ENCODE measurements around the gene TRIM59.
A peak's percentile ranks its signal among the peaks of the same experiment; 100 is the strongest.
"Not testable (repeated sequence)": the region's sequence is repeated elsewhere in the genome, so short reads cannot be mapped to it uniquely, and the experiment has no call there.

The TRIM59 gene

DNA sequence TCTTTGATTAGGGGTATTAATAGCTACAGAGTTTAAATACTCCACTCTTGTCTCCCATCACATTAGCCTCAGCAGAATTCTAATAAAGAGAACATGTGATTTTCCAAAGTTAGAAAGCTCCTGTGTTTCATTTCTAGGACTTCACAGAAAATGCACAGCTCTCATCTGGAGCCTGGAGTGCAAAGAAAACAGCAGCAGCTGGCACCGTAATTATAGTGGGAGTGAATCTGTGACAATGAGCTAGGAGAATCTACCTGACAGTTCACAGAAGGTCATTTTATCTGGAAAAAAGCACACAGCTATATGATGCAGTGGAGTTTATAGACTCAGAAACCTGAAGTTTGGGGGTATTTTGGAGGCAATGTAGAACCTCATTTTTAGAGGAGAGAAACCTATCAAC, 5.4 kb upstream of the TRIM59 start:
- DNase-seq, result no peak

DNA sequence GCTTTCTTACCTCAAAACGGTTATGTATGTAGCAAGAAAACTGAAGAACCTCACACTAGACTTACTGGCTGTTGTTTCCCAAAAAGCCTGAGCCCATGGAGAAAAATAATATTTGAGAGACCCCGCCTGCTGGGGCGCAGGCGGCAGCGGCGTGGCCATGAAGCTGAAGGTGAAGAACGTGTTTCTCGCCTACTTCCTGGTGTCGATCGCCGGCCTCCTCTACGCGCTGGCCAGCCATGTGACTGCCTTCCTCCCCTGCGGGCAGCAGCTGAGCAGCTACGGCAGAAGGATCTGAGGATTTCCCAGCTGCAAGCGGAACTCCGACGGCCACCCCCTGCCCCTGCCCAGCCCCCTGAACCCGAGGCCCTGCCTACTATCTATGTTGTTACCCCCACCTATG, 2.7 kb upstream of the TRIM59 start:
- DNase-seq, result not testable (repeated sequence)

DNA sequence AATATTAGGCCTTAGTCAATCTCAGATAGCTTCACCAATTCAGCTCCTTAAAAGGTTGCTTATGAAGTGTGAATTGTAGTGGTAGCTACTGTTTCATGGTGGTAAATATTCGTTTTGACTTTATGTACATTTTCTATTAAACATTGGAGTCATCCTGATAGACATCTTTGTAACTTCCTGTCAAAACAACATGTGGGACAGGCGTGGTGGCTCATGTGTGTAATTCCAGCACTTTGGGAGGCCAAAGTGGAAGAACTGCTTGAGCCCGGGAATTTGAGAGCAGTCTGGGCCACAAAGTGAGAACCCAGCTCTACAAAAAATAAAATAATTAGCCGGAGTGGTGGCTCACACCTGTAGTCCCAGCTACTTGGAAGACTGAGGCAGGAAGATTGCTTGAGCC, 2.0 kb upstream of the TRIM59 start:
- no peak for DNase-seq

DNA sequence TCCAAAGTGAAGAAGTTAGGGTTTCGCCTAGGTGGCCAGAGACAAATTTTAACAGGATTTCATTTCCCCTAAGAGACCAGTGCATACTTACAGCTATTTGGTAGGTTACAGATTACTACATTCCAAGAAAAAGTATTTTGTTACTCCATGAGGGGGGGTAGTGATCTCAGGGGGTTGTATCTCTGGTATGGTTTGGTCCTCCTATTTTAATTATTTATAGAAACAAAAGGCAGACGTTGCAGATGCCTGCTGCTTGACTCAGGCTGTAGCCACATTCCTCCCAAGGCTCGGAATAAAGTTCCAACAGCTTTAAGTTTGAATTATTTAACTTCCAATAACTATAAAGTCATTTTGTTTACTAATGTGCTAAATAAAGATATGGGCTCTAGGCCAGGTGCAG, 1.3 kb upstream of the TRIM59 start:
- no peak for DNase-seq

DNA sequence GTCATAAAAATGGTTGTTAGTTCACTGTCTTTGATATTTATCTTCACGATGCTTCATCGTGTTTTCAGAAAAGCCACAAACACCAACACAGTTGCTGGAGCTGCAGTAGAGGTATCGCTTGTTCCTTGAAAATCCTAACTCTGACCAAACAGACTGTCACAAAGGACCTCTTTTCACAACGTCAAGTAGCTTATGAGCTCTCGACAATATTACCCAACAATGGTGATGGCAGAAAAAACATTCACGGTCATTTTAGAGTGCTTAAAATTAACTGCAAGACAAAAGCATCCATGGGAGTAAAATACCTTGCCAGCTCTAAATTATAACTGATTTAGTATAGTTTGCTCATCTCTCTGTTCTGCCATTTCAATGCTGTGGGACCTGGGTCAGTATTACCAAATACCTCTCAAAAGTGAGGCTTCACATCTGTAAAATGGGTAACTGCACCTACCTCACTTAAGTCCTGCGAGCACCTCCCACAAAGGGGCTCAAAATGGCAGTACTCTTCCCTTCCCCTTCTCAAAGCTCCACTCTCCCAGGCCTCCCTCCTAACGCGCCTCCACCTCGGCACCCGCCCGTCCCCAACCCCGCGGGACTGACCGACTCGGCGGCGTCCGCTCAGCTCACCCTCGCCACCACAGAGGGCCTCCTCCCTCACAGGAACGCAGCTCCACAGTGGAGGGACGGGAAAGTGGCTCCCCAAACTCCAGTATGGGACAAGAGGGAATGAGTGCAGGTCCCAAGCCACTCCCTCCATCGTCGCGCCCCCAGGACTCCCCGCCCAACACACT, 546 bp downstream of the TRIM59 start:
- no peak for DNase-seq

DNA sequence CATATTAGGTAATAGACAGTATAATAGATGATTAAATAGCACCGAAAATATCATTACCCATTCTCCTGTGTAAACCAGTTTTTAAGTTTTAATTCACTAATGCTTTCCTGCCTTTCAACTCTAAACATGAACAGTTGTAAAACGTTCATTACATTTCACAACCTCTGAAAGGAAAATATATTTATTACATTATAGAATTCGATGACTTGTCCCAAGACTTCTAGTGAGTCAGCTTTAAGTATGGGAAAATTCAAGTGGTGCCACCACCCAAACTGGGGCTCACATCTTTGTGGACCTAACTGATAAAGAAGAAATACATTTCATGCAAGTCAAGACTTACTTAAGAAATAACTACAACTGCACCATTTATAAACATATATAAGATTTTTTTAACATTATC, 2.0 kb downstream of the TRIM59 start:
- no peak for DNase-seq

DNA sequence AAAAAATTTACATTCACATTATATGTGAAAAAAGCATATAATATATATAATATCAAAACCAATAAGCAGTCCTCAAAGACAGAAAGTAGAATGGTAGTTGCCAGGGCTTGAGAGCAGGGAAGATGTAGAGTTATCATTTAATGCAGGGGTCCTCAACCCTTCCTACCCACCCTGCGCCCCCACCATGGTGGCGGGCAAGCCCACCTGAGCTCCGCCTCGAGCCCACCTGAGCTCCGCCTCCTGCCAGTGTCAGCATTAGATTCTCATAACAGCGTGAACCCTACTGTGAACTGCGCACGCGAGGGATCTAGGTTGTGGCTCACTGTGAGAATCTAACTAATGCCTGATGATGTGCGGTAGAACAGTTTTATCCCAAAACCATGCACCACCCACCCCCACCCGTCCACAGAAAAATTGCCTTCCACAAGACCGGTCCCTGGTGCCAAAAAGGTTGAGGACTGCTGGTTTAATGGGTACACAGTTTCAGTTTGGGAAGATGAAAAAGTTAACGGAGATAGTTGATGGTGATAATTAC, 3.0 kb downstream of the TRIM59 start:
- DNase-seq, result no peak

DNA sequence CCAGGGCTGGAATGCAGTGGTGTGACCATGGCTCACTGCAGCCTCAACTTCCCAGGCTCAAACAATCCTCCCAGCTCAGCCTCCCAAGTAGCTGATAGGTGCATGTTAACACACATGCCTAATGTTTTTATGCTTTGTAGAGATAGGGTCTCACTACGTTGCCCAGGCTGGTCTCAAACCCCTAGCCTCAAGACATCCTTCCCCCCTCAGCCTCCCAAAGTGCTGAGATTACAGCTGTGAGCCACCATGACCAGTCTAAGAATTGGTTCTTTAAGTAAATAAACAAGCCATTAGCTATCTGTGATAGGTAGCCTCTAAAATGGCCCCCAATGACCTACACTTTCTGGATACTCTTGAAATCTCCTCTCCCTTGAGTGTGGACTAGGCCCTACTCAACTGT, 3.7 kb downstream of the TRIM59 start:
- DNase-seq, result no peak

DNA sequence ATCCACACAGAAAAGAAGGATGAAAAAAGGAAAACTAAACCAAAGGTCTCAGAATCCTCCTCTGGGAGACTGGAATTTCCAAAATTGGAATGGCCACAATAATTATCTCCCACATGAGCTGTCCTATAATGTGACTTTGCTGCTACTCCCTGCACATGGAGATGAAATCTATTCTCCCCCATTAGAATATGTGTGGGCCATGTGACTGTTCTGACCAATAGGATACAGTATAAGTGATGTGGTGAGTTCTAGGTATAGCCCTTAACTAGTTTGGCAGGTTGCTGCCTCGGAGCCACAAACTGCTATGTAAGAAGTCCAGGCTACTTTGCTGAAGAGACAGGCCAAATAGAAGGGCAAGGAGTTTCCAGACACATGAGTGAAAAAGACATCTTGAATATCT, 5.2 kb downstream of the TRIM59 start:
- no peak for DNase-seq

DNA sequence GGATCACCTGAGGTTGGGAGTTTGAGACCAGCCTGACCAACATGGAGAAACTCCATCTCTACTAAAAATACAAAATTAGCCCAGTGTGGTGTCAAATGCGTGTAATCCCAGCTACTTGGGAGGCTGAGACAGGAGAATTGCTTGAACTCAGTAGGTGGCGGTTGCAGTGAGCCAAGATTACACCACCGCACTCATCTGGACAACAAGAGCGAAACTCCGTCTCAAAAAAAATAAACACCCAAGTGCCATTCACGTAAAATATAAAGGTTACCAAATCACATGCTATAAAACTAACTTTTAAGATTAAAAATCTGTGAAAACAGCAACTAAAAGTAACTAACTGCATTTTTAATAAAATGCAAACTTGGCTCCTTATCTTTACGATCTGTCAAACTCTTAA, 8.9 kb downstream of the TRIM59 start:
- DNase-seq, result no peak

DNA sequence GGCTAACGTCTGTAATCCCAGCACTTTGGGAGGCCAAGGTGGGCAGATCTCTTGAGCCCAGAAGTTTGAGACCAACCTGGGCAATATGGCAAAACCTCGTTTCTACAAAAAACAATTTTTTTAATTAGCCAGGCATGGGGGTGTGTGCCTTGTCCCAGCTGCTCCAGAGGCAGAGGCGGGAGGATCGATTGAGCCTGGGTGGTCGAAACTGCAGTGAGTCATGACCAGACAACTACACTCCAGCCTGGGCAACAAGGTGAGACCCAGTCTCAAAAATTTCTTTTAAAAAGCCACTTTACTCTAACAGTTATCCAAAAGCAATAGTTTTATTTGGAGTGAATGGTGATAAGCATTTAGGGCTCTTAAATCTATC, 12.5 kb downstream of the TRIM59 start:
- no peak for DNase-seq

DNA sequence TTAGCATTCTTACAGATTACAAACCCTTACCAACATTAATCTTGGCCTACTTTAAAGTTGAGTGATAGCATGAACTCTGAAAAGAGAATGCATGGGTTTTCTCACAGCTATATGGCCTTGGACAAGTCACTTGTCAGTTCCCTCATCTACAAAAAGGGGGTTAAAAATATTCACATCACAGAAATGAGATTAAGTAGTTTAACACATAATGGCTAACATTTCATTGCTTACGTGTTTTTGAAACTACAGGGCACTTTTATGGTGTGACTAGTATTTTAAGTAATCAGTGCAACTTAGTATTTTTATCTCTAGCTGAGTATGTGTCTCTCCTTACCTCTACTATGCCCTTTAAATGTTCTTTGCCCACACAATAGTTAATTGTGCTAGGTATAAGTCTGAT, 13.8 kb downstream of the TRIM59 start:
- no peak for DNase-seq

DNA sequence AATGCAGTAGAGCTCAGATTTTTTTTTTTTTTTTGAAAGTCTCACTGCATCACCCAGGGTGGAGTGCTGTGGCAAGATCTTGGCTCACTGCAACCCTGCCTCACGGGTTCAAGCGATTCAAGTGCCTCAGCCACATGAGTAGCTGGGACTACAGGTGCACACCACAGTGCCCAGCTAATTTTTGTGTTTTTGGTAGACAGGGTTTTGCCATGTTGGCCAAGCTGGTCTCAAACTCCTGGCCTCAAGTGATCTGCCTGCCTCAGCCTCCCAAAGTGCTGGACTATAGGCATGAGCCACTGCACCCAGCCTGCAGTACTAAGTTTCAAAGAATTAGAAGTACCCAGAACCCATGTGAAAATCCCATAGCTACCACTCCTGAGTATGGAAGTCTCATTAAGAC, 14.5 kb downstream of the TRIM59 start:
- DNase-seq, result no peak

DNA sequence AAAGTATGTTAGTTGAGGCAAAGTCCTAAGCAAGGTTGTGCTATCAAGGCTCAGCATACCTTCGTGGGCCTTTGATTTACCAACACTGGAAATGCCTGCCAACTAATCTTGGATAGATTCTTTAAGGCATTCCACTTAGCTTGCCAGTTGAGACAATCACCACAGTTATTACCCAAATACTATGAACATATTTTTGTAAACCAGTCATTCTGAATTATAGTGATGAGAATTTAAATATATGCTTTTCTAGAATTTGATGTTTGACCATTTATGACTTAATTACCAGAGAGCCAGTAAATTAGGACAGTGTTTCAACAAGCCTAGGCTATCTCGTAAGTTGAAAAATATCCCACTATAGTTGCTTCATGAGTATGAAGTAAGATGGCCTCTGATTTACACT, 15.5 kb downstream of the TRIM59 start:
- DNase-seq, result no peak

DNA sequence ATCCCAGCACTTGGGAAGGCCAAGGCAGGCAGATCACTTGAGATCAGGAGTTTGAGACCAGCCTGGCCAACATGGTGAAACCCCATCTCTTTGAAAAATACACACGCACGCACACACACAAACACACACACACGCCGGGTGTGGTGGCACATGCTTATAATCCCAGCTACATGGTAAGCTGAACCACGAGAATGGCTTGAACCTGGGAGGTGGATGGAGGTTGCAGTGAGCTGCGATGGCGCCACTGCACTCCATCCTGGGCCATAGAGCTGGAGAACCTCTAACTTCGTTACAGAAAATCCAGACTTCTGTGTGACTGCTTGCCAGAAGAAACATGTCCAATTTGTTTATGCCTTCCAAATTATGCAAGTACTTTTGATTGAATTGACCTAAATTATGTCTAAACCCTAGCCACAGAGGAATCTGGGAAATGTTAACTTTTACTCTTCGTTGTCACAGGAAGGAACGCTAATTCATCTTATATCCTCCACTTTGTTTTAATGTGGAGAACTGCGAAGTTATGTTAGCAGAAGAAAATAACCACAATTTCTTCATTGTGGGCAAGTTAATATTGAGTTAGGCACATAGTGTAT, 21.7 kb downstream of the TRIM59 start:
- no peak for DNase-seq

DNA sequence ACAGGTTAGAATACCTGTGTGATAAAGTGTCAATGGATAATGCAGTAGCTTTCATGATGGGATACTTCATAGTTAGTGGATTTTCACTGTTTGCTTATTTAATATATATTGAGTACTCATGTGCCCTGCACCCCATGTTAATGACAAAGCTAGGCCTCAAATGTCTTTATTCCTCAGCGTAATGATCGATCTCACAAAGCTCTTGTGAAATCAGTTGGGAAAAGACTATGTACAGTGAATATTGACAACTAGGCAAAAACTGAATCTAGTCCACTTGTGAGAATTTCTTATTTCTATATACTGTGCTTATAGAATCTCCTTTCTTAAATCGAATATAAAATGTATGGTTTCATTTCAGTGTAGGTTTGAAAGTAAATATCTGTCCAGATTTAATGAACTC, 32.3 kb downstream of the TRIM59 start:
- no peak for DNase-seq

DNA sequence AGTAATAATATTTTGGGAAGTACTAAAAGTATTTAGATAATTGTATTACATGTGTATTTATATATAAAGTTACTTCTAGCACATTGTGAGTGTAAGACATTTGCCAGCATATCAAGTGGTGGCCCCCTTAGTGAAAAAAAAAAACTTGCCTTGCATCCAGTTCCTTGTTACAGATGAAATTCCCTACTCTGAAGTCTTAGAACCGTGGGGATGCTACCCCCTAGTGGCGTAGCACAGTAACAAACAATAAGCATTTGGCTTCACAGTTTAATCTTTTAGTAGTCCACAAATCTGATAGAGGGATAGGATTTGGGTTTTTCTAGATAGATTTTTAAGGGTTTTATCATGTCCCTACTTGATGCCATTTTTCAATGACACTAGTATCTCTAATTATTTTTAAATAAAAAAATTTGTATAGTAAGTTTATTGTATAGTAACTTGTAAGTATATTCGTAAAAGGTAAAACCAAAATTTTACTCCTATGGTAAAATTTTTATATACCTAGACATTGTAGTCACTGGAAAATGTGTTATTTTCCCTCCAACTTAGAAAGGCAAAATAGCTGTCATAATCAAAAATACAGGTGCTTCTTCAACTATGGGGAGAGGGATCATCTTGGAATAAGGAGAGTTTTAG, 35.9 kb downstream of the TRIM59 start:
- DNase-seq, result peak; percentile 54

DNA sequence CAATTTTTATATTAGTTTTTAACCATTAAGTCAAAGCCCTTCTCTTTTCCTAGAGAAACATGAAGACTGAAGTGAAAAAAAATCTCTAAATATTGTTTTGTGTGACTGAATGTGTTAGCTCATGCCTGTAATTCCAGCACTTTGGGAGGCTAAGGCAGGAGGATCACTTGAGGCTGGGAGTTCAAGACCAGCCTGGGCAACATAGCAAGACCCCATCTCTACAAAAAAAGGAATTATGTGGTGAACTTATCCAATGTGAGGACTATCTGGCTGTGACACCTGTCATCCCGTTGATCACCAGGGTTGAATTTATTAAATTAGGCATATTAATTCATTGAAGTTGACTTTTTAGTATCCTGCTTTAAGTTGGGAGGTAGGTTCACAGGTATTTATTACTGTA, 37.1 kb downstream of the TRIM59 start:
- no peak for DNase-seq

DNA sequence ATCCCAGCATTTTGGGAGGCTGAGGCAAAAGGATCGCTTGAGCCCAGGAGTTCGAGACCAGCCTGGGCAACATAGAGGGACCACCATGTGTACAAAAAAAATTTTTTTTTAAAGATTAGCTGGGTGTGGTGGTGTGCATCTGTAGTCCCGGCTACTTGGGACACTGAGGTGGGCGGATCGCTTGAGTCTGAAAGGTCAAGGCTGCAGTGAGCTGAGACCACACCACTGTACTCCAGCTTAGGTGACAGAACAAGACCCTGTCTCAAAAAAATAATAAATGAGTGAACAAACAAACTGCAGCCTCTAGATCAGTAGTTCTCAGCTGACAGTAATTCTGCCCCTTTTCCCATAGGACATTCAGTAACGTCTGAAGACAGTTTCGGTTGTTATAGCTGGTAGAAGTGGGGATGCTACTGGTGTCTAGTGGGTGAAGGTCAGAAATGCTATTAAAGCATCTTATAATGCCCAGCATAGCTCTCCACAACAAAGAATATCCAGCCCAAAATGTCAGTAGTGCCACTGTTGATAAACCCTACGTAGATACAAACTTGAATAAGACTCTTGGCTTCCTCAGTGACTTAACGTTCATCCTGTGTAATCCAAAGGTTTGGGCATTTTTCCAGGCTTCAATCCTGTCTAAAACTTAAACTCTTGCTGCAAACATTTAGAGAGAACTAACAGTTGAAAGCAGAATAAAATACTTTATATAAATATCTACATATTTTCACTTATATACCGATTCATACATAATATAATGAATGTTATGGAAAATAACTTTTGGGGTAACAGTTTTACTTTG, 39.6 kb downstream of the TRIM59 start:
- no peak for DNase-seq

DNA sequence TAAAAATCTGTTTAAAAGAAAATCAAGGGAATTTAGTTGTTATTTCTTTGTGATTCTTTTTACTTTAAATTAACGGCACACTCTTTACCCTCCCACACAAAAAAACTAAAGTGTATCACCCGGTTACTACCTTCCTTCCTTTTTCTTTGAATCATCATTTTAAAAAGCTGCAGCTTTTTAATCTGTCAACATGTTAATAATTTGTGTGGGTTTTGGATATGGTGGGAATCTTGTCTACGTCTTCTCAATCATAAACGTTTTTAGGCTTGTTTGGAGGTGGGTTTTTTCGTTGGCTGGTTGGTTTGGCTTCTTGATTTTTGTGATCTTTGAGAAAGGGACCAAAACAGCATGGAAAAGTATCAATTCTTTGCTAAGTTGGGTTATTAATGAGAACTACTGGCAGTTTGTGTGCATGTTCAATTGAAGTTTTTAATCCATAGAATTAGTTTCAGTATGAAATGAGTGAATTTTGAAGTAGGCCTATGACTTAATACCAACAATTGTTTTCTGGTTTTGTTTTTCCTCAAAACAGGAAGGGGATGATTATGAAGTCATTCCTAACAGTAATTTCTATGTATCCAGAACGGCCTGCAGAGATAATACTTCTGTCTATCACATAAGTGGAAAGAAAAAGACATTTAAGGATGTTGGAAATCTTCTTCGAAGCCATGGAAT, 45.7 kb downstream of the TRIM59 start:
- no peak for DNase-seq

DNA sequence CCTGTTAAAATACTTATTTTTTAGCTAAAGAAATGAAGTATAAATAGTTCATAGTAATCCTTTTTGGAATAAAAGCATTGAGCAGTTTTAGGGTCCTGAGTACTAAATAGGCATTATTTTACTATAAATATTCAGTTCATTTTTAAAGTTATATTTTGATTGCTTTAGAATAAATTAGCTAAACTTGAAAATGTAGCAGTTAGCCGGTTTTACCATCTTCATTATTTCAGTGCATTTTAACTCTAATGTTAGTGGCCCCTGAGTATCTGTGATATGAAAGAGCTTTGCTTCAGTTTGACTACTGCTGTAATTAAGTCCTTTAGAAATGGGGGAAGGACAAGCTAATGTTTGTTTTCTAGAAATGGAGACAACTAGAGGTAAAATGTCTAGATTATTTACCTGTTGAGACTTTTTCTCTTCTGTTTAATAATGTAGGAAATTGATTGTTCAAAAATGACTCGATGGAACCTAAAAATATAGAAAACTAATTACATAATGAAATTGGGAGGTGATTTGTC, 46.5 kb downstream of the TRIM59 start:
- DNase-seq, result no peak

DNA sequence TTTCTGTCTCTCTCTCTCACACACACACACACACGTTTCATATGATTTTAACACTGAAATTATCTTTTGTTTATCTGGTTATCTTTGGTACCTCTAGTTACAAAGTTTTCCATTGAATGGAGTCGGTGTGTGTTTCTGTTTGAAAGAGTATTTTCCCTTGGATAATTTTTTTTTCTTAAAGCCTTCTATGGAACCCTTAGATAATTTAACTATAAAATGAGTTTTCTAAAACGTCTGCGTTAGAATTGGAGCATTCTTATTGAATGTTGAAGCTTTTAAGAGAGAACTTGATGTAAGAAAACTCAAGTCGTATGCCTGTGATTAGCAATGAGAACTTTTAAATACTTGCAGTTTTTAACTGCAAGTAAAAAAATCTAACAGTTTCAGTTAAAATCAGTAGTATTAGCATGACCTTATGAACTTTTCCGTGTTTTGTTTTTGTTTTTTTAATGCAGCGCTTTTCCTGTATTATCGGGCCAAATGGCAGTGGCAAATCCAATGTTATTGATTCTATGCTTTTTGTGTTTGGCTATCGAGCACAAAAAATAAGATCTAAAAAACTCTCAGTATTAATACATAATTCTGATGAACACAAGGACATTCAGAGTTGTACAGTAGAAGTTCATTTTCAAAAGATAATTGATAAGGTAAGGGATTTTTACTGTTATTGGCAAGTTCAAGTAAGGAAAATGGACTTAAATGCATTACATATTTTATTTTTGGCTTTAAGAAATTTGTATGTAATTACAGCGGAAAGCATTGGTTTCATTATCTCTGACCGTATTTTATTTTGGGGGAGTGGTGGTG, 47.2 kb downstream of the TRIM59 start:
- DNase-seq, result no peak

Measured in NCI-H1048 (cell line).